SK-N-SH treated with all-trans-retinoic acid at 6 μM for 48 hours (cell line): ENCODE data around the gene HLTF.
"Not testable (repeated sequence)": the region's sequence is repeated elsewhere in the genome, so short reads cannot be mapped to it uniquely, and the experiment has no call there.

ENCODE experiments used
- ATAC-seq: fragments of 200-7000 bp; cut with Tn5 transposase; 3 replicates; pipeline ENCODE4 v1.9.1; 2020; ENCODE audit warnings: mild to moderate bottlenecking, moderate library complexity
- ARNTL ChIP-seq: fragments of 450-650 bp; formaldehyde crosslinking; IDR thresholded peaks from 2 replicates; pipeline ENCODE4 v1.5.0; 2020; ENCODE audit warnings: low read depth, mild to moderate bottlenecking, moderate library complexity, borderline replicate concordance
- BACH2 ChIP-seq: fragments of 250-450 bp; sonication (Bioruptor Pico); IDR thresholded peaks from 2 replicates; pipeline ENCODE4 v1.9.0; 2021; ENCODE audit warnings: mild to moderate bottlenecking, borderline replicate concordance
- CREB5 ChIP-seq: fragments of 250-450 bp; sonication (Bioruptor Pico); IDR thresholded peaks from 2 replicates; pipeline ENCODE4 v1.5.1; 2020; ENCODE audit warnings: low read depth, mild to moderate bottlenecking, moderate library complexity
- CSDC2 ChIP-seq: fragments of 250-450 bp; sonication (Bioruptor Pico); IDR thresholded peaks from 2 replicates; pipeline ENCODE4 v1.5.0; 2020; ENCODE audit warnings: mild to moderate bottlenecking, moderate library complexity
- CSRNP3 ChIP-seq: fragments of 250-450 bp; sonication (Bioruptor Pico); IDR thresholded peaks from 2 replicates; pipeline ENCODE4 v1.5.1; 2021; ENCODE audit warnings: mild to moderate bottlenecking, moderate library complexity
- ESRRG ChIP-seq: fragments of 250-450 bp; sonication (Bioruptor Pico); IDR thresholded peaks from 2 replicates; pipeline ENCODE4 v1.6.1; 2021; ENCODE audit warnings: mild to moderate bottlenecking
- GLIS3 ChIP-seq: fragments of 250-450 bp; sonication (Bioruptor Pico); IDR thresholded peaks from 2 replicates; pipeline ENCODE4 v1.5.0; 2020; ENCODE audit warnings: mild to moderate bottlenecking, moderate library complexity
- ISL1 ChIP-seq: fragments of 250-450 bp; sonication (Bioruptor Pico); IDR thresholded peaks from 2 replicates; pipeline ENCODE4 v2.1.2; 2022; ENCODE audit warnings: mild to moderate bottlenecking, moderate library complexity
- OSR1 ChIP-seq: fragments of 250-450 bp; sonication (Bioruptor Pico); IDR thresholded peaks from 2 replicates; pipeline ENCODE4 v1.8.0; 2022; ENCODE audit warnings: moderate library complexity, mild to moderate bottlenecking, inconsistent platforms
- PATZ1 ChIP-seq: fragments of 250-450 bp; sonication (Bioruptor Pico); IDR thresholded peaks from 2 replicates; pipeline ENCODE4 v1.8.0; 2020; ENCODE audit warnings: mild to moderate bottlenecking, moderate library complexity, borderline replicate concordance
- PPARA ChIP-seq: fragments of 250-450 bp; sonication (Bioruptor Pico); IDR thresholded peaks from 2 replicates; pipeline ENCODE4 v1.5.0; 2020; ENCODE audit warnings: mild to moderate bottlenecking, borderline replicate concordance
- RARB ChIP-seq: fragments of 250-450 bp; sonication (Bioruptor Pico); IDR thresholded peaks from 2 replicates; pipeline ENCODE4 v1.8.0; 2021; ENCODE audit warnings: mild to moderate bottlenecking, moderate library complexity
- SNAI2 ChIP-seq: fragments of 250-450 bp; sonication (Bioruptor Pico); IDR thresholded peaks from 2 replicates; pipeline ENCODE4 v1.5.0; 2020; ENCODE audit warnings: mild to moderate bottlenecking, moderate library complexity
- TCF4 ChIP-seq: fragments of 250-450 bp; sonication (Bioruptor Pico); IDR thresholded peaks from 2 replicates; pipeline ENCODE4 v1.8.0; 2021; ENCODE audit warnings: mild to moderate bottlenecking, moderate library complexity, borderline replicate concordance
- TOX ChIP-seq: fragments of 250-450 bp; sonication (Bioruptor Pico); IDR thresholded peaks from 2 replicates; pipeline ENCODE4 v1.8.0; 2021; ENCODE audit warnings: mild to moderate bottlenecking, moderate library complexity, borderline replicate concordance
- TSHZ2 ChIP-seq: fragments of 250-450 bp; sonication (Bioruptor Pico); IDR thresholded peaks from 2 replicates; pipeline ENCODE4 v1.5.0; 2020; ENCODE audit warnings: mild to moderate bottlenecking, moderate library complexity
- ZC3H10 ChIP-seq: fragments of 250-450 bp; sonication (Bioruptor Pico); IDR thresholded peaks from 2 replicates; pipeline ENCODE4 v1.5.1; 2021; ENCODE audit warnings: mild to moderate bottlenecking, moderate library complexity
- ZFP3 ChIP-seq: fragments of 250-450 bp; sonication (Bioruptor Pico); IDR thresholded peaks from 2 replicates; pipeline ENCODE4 v1.5.0; 2020; ENCODE audit warnings: mild to moderate bottlenecking, moderate library complexity
- ZFP30 ChIP-seq: fragments of 450-650 bp; formaldehyde crosslinking; IDR thresholded peaks from 2 replicates; pipeline ENCODE4 v1.5.0; 2022; ENCODE audit warnings: mild to moderate bottlenecking, moderate library complexity
- ZNF565 ChIP-seq: fragments of 450-650 bp; formaldehyde crosslinking; conservative IDR thresholded peaks from 2 replicates; pipeline ENCODE4 v1.5.0; 2020; ENCODE audit warnings: low read depth, mild to moderate bottlenecking, moderate library complexity
- ZNF70 ChIP-seq: fragments of 450-650 bp; formaldehyde crosslinking; IDR thresholded peaks from 2 replicates; pipeline ENCODE4 v1.5.0; 2020; ENCODE audit warnings: mild to moderate bottlenecking, moderate library complexity
- ZNF8 ChIP-seq: fragments of 450-650 bp; formaldehyde crosslinking; IDR thresholded peaks from 2 replicates; pipeline ENCODE4 v1.5.0; 2020; ENCODE audit warnings: mild to moderate bottlenecking, moderate library complexity

The HLTF gene

GRCh38 chr3:149115114-149115513, 28.8 kb upstream of the HLTF start:
- TF ChIP-seq GLIS3 (CRISPR knock-in tag) (no peak), CSDC2 (CRISPR knock-in tag) (no peak), ZNF70 (CRISPR knock-in tag) (no peak), CSRNP3 (CRISPR knock-in tag) (no peak), ARNTL (no peak)
- TF ChIP-seq, all 23 proteins: peak for 0
- no peak for ATAC-seq

GRCh38 chr3:149114458-149114857, 28.1 kb upstream of the HLTF start:
- ATAC-seq, result no peak
- TF ChIP-seq CSRNP3 (CRISPR knock-in tag), result no peak
- TF ChIP-seq ZNF70 (CRISPR knock-in tag), result no peak
- no peak for TF ChIP-seq ZC3H10
- no peak for TF ChIP-seq ESRRG (CRISPR knock-in tag)
- TF ChIP-seq ZNF565, result no peak
- no peak for TF ChIP-seq SNAI2 (CRISPR knock-in tag)

GRCh38 chr3:149104484-149104883, 18.2 kb upstream of the HLTF start:
- no peak for TF ChIP-seq ESRRG (CRISPR knock-in tag)
- TF ChIP-seq ZFP30, result no peak
- ATAC-seq, result no peak

- no peak for ATAC-seq
- no peak for TF ChIP-seq ZC3H10
- TF ChIP-seq ARNTL, result no peak
- TF ChIP-seq CSDC2 (CRISPR knock-in tag), result no peak
- TF ChIP-seq ZNF70 (CRISPR knock-in tag), result no peak
- TF ChIP-seq PPARA (CRISPR knock-in tag), result no peak
- TF ChIP-seq TCF4, result no peak
- TF ChIP-seq RARB, result no peak
- TF ChIP-seq PATZ1 (CRISPR knock-in tag), result no peak
- TF ChIP-seq ZNF565, result no peak
- no peak for TF ChIP-seq ZFP30
- no peak for TF ChIP-seq OSR1 (CRISPR knock-in tag)
- TF ChIP-seq, all 23 proteins: peak for 0
Measured at GRCh38 chr3:149101641-149102040, 15.3 kb upstream of the HLTF start.

- ATAC-seq, result no peak
- TF ChIP-seq PPARA (CRISPR knock-in tag) (no peak), TSHZ2 (CRISPR knock-in tag) (no peak), GLIS3 (CRISPR knock-in tag) (no peak), ZC3H10 (no peak), ZNF70 (CRISPR knock-in tag) (no peak), CREB5 (CRISPR knock-in tag) (no peak), OSR1 (CRISPR knock-in tag) (no peak), RARB (no peak), ZNF565 (no peak), ZFP30 (no peak), SNAI2 (CRISPR knock-in tag) (no peak), ZFP3 (CRISPR knock-in tag) (no peak), BACH2 (CRISPR knock-in tag) (no peak), TCF4 (no peak), PATZ1 (CRISPR knock-in tag) (no peak), TOX (no peak), ZNF8 (no peak), ISL1 (no peak)
Measured at GRCh38 chr3:149101154-149101553, 14.8 kb upstream of the HLTF start.

- ATAC-seq, result not testable (repeated sequence)
Measured at GRCh38 chr3:149097987-149098386, 11.7 kb upstream of the HLTF start.
